HepG2 (cell line): Measurements from ENCODE around the gene TSPAN9. TPM values are rescaled to one million over a fixed set of nuclear protein-coding genes. Genes with fewer than 3 reads are reported as not detected.

Experiments
- ATAC-seq: fragments of 200-7000 bp; cut with Tn5 transposase; 3 replicates; pipeline ENCODE4 v1.9.1; 2020; ENCODE audit warnings: mild to moderate bottlenecking, moderate library complexity
- BruUV-seq: library from RNA; stranded (reverse); fragments of 400-500 nt; replicated peaks from 2 replicates; lab custom pipeline; 2021; lab: Mats Ljungman, UMichigan
- CTCF ChIA-PET: fragments of 300-600 bp; formaldehyde crosslinking; extraction: SDS; loops from one replicate; lab custom pipeline; 2021; ENCODE audit warnings: low total read pairs, inconsistent platforms, low intra/inter-chr PET ratio; lab: Yijun Ruan, JAX
- POLR2A ChIA-PET: fragments of 350-600 bp; sonication (Branson Sonifier 250); formaldehyde crosslinking; loops from one replicate; lab custom pipeline; 2020; ENCODE audit warnings: antibody characterized with exemption, inconsistent platforms; lab: Yijun Ruan, JAX
- DNase-seq: peaks from one replicate; pipeline ENCODE4 v3.0.0-alpha.2; 2015; ENCODE audit warnings: low spot score
- FAIRE-seq: peaks from 3 replicates; lab custom pipeline; 2011; peaks lifted over from hg19 to GRCh38; lab: Jason Lieb, UNC
- H2AFZ ChIP-seq: one replicate; pipeline ENCODE4 v1.6.1; 2011; ENCODE audit warnings: low read length, inconsistent platforms
- H3K27ac ChIP-seq: fragments of 300-600 bp; 3 replicates; pipeline ENCODE4 v1.8.0; 2011; ENCODE audit warnings: mixed run types, mild to moderate bottlenecking, mixed read lengths, low read length, inconsistent platforms; ENCODE audit not compliant: insufficient read depth; ENCODE audit errors: extremely low read length
- H3K27me3 ChIP-seq, 2 experiments: fragments of 200-600 bp in 1 of 2; 2 replicates in 1 of 2; 3 replicates in 1 of 2; pipeline versions ENCODE4 v1.6.0 to v1.8.0; 2011; ENCODE audit warnings: low read length in 2 of 2, mild to moderate bottlenecking in 2 of 2, moderate library complexity in 2 of 2, inconsistent platforms in 1 of 2; ENCODE audit not compliant: insufficient read depth in 2 of 2, control insufficient read depth in 1 of 2
- H3K36me3 ChIP-seq, 2 experiments: fragments of 200-600 bp in 1 of 2; replicated peaks in 1 of 2; 2 replicates in 1 of 2; 3 replicates in 1 of 2; pipeline versions ENCODE4 v1.5.1 to v1.8.0; 2011; ENCODE audit warnings: low read length in 2 of 2, inconsistent platforms in 1 of 2; ENCODE audit not compliant: insufficient read depth in 2 of 2, control insufficient read depth in 1 of 2
- H3K4me1 ChIP-seq: 2 replicates; pipeline ENCODE4 v1.5.1; 2012; ENCODE audit warnings: low read length, inconsistent platforms; ENCODE audit not compliant: insufficient read depth
- H3K4me2 ChIP-seq: 2 replicates; pipeline ENCODE4 v1.6.0; 2011; ENCODE audit warnings: low read depth, low read length, inconsistent platforms
- H3K4me3 ChIP-seq, 3 experiments: fragments of 200-600 bp in 1 of 3; sonication (generic), shearing (Covaris generic) in 1 of 3; replicated peaks in 1 of 3; 2 replicates each; pipeline ENCODE4 v1.5.1; 2011 to 2016; ENCODE audit warnings: low read length in 3 of 3, inconsistent platforms in 2 of 3, low read depth in 2 of 3, mild to moderate bottlenecking in 2 of 3, control low read depth in 1 of 3, mixed read lengths in 1 of 3; ENCODE audit not compliant: insufficient read depth in 1 of 3
- H3K79me2 ChIP-seq: one replicate; pipeline ENCODE4 v1.6.1; 2011; ENCODE audit warnings: low read length, inconsistent platforms; ENCODE audit not compliant: insufficient read depth
- H3K9ac ChIP-seq: 2 replicates; pipeline ENCODE4 v1.6.0; 2011; ENCODE audit warnings: mild to moderate bottlenecking, low read depth, low read length, inconsistent platforms; ENCODE audit not compliant: insufficient read depth
- H3K9me3 ChIP-seq: 2 replicates; pipeline ENCODE4 v1.5.1; 2012; ENCODE audit warnings: mild to moderate bottlenecking, low read length
- H4K20me1 ChIP-seq: 2 replicates; pipeline ENCODE4 v1.6.0; 2011; ENCODE audit warnings: inconsistent platforms, mild to moderate bottlenecking, low read length, moderate library complexity; ENCODE audit not compliant: insufficient read depth
- ATRX ChIP-seq: sonication (generic); formaldehyde crosslinking; IDR thresholded peaks from 2 replicates; pipeline ENCODE4 v1.4.0; 2020; ENCODE audit warnings: missing genetic modification reagents, borderline replicate concordance
- KLF16 ChIP-seq, 2 experiments: sonication (generic) in 1 of 2; formaldehyde crosslinking in 1 of 2; IDR thresholded peaks; 2 replicates each; pipeline versions ENCODE4 v1.6.1 to v1.8.0; 2016 to 2023; ENCODE audit warnings: missing genetic modification reagents in 2 of 2, missing compliant biosample characterization in 1 of 2
- MTF2 ChIP-seq: sonication (generic); formaldehyde crosslinking; IDR thresholded peaks from 2 replicates; pipeline ENCODE4 v1.5.0; 2020; ENCODE audit warnings: missing genetic modification reagents, borderline replicate concordance
- YEATS2 ChIP-seq: sonication (generic); formaldehyde crosslinking; IDR thresholded peaks from 2 replicates; pipeline ENCODE4 v1.4.0; 2020; ENCODE audit warnings: missing genetic modification reagents, borderline replicate concordance
- ZFP1 ChIP-seq: IDR thresholded peaks from 2 replicates; pipeline ENCODE4 v1.6.1; 2016
- ZFY ChIP-seq: sonication (generic); formaldehyde crosslinking; IDR thresholded peaks from 2 replicates; pipeline ENCODE4 v1.4.0; 2020; ENCODE audit warnings: missing genetic modification reagents
- ZNF430 ChIP-seq: sonication (generic); formaldehyde crosslinking; IDR thresholded peaks from 2 replicates; pipeline ENCODE4 v1.9.0; 2021; ENCODE audit warnings: mild to moderate bottlenecking, missing genetic modification reagents
- WGBS: methylation state at CpG from one replicate; pipeline ENCODE4 v1.1.6; 2017; ENCODE audit warnings: low lambda C conversion rate; 5-methylcytosine and 5-hydroxymethylcytosine counted together
- in situ Hi-C: cut with HindIII; loops from 2 replicates; pipeline ENCODE4 v1.10.0; 2017; ENCODE audit warnings: low pct_unique_long_range_greater_than_20kb; ENCODE audit not compliant: extremely low pct_ligation_motif_present
- intact Hi-C: fragments of 100-400 bp; cut with micrococcal nuclease; formaldehyde crosslinking; loops from one replicate; pipeline ENCODE4 v1.10.0; 2022; ENCODE audit not compliant: unreplicated experiment
- polyA plus RNA-seq, 8 experiments: library from polyadenylated mRNA; depleted of rRNA in 3 of 8; stranded (reverse) in 7 of 8; unstranded in 1 of 8; fragments of >200 nt; fragmentation: Illumina TruSeq in 4 of 8; extraction: Trizol in 4 of 8; gene quantifications; 2 replicates each; pipeline versions ENCODE4 v1.2.1 to v1.2.3, GENCODE V29; 2011 to 2016; ENCODE audit warnings: low read depth in 4 of 8, missing spikeins in 1 of 8, mixed read lengths in 1 of 8; ENCODE audit not compliant: insufficient read depth in 1 of 8
- total RNA-seq, 5 experiments: library from RNA; depleted of rRNA; stranded (reverse); fragments of >200 nt; fragmentation: Illumina TruSeq; extraction: Trizol; gene quantifications; 2 replicates each; pipeline ENCODE4 v1.2.3, GENCODE V29; 2016; ENCODE audit warnings: low read depth in 1 of 5
- TF ChIP-seq, protein P1 (sequence below): sonication (generic); formaldehyde crosslinking; IDR thresholded peaks from 2 replicates; pipeline ENCODE4 v1.4.0; 2020; ENCODE audit warnings: missing genetic modification reagents, borderline replicate concordance

Gene TSPAN9
- total and polyA plus RNA-seq, 2 of the 13 experiments (the other 11 are each of a cell fraction or from before 2014, with no cell fraction given): 18.1 to 42.3 TPM

DNA sequence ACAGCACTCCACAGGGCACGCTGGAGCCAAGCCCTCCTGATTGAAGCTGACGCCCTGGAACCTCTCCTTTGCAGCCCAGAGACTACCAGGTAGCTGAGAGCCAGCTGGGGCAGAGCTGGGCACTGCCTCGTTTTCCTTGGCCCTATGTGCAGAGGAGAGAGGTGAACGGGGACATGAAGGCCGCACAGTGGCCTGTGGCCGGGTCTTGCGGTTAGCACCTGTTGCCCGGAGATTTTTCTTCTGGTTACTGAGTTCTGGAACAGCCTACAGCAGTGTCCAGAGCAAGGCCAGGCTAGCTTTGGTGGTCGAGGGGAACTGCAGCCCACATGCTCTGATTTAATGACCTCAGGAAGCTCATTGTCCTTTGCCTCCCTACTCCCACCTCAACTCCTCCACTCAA, 212.5 kb downstream of the TSPAN9 start:
- H3K9ac ChIP-seq: no peak overlapping the region
- H3K4me3 ChIP-seq: no peak overlapping the region
- CTCF ChIA-PET: no interaction called here
- H4K20me1 ChIP-seq: no peaks in the 10 kb centered on the region
- 77% methylated on average over 9 of the region's 9 CpGs for WGBS
- H3K4me2 ChIP-seq: no peak overlapping the region
- BruUV-seq: no TSS peak
- in situ Hi-C loops (loop anchor here (10.0 kb wide), 2 partner anchors 485 to 515 kb away; no protein-coding TSS in a partner anchor), intact Hi-C loops (no loop called here)
- no peak overlapping the region for H2AFZ ChIP-seq
- TF ChIP-seq KLF16 (CRISPR knock-in tag; IDR thresholded peaks at IDR 0.05): no peak
- TF ChIP-seq ZFP1: no peak
- no peak for TF ChIP-seq ATRX (CRISPR knock-in tag)
- TF ChIP-seq ZFY (CRISPR knock-in tag): no peak
- no peak for TF ChIP-seq MTF2 (CRISPR knock-in tag)
- TF ChIP-seq, protein P1, sequence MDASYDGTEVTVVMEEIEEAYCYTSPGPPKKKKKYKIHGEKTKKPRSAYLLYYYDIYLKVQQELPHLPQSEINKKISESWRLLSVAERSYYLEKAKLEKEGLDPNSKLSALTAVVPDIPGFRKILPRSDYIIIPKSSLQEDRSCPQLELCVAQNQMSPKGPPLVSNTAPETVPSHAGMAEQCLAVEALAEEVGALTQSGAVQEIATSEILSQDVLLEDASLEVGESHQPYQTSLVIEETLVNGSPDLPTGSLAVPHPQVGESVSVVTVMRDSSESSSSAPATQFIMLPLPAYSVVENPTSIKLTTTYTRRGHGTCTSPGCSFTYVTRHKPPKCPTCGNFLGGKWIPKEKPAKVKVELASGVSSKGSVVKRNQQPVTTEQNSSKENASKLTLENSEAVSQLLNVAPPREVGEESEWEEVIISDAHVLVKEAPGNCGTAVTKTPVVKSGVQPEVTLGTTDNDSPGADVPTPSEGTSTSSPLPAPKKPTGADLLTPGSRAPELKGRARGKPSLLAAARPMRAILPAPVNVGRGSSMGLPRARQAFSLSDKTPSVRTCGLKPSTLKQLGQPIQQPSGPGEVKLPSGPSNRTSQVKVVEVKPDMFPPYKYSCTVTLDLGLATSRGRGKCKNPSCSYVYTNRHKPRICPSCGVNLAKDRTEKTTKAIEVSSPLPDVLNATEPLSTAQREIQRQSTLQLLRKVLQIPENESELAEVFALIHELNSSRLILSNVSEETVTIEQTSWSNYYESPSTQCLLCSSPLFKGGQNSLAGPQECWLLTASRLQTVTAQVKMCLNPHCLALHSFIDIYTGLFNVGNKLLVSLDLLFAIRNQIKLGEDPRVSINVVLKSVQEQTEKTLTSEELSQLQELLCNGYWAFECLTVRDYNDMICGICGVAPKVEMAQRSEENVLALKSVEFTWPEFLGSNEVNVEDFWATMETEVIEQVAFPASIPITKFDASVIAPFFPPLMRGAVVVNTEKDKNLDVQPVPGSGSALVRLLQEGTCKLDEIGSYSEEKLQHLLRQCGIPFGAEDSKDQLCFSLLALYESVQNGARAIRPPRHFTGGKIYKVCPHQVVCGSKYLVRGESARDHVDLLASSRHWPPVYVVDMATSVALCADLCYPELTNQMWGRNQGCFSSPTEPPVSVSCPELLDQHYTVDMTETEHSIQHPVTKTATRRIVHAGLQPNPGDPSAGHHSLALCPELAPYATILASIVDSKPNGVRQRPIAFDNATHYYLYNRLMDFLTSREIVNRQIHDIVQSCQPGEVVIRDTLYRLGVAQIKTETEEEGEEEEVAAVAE: no peak
- TF ChIP-seq ZNF430: no peak
- no peak for TF ChIP-seq YEATS2
- H3K27ac ChIP-seq: no peak overlapping the region
- no peaks in the 10 kb centered on the region for H3K79me2 ChIP-seq
- H3K9me3 ChIP-seq: no peaks in the 10 kb centered on the region
- H3K36me3 ChIP-seq: peaks cover 0 to 1% of the 10 kb centered on the region in 2 experiments; a peak in 1 of 5 replicates
- no peak for ATAC-seq
- POLR2A ChIA-PET: no interaction called here
- H3K4me1 ChIP-seq: no peaks in the 10 kb centered on the region
- no peak for FAIRE-seq
- no peaks in the 10 kb centered on the region; a peak in 1 of 5 replicates for H3K27me3 ChIP-seq
- DNase-seq: no peak
